Measurements from ENCODE around the gene IL17B.

Gene IL17B

DNA sequence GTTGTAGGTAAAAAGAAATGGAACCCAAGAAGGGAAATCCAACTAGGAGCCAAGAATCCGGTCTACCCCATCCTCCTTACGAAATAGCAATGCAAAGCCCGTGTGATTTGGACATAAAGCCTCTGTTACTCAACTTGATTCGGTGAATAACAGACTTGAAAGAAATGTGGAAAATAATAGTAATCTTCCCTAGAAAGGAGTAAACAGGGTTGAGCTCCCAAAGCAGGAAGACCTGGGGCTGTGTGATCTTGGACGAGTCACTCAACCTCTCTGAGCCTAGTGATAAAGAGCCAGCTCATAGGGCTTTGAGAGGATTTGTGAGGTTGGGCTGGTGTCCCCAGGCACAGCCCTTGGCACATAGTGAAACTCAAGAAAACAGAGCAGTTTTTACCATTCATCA lies 42.7 kb upstream of the IL17B start:
- TF ChIP-seq, protein P1, sequence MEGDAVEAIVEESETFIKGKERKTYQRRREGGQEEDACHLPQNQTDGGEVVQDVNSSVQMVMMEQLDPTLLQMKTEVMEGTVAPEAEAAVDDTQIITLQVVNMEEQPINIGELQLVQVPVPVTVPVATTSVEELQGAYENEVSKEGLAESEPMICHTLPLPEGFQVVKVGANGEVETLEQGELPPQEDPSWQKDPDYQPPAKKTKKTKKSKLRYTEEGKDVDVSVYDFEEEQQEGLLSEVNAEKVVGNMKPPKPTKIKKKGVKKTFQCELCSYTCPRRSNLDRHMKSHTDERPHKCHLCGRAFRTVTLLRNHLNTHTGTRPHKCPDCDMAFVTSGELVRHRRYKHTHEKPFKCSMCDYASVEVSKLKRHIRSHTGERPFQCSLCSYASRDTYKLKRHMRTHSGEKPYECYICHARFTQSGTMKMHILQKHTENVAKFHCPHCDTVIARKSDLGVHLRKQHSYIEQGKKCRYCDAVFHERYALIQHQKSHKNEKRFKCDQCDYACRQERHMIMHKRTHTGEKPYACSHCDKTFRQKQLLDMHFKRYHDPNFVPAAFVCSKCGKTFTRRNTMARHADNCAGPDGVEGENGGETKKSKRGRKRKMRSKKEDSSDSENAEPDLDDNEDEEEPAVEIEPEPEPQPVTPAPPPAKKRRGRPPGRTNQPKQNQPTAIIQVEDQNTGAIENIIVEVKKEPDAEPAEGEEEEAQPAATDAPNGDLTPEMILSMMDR (IDR thresholded peaks at IDR 0.05; ENCODE audit: low read depth, low read length, poor library complexity, severe bottlenecking) = no peak
- TF ChIP-seq EZH2phosphoT487 (IDR thresholded peaks at IDR 0.05; ENCODE audit: borderline replicate concordance, low read length) = no peak
- Histone ChIP-seq H3F3A (ENCODE audit: control insufficient read depth, insufficient read depth) (no peaks in the 10 kb centered on the region), H3K4me1 (ENCODE audit: control insufficient read depth, low read length) (peaks cover 26% of the 10 kb centered on the region), H3K36me3 (ENCODE audit: control insufficient read depth, low read length) (no peaks in the 10 kb centered on the region), H3K79me2 (ENCODE audit: control insufficient read depth, low read length) (no peaks in the 10 kb centered on the region), H3K27ac (ENCODE audit: low read depth, low read length) (no peak overlapping the region), H3K27me3 (ENCODE audit: control insufficient read depth, low read length) (peaks cover 11% of the 10 kb centered on the region; the same call in 1 of the 2 replicates), H4K20me1 (ENCODE audit: control insufficient read depth, insufficient read depth, low read depth, low read length) (no peaks in the 10 kb centered on the region), H3K4me3 (ENCODE audit: low read length) (no peak overlapping the region), H3K4me2 (ENCODE audit: low read length) (no peak overlapping the region), H3K9me3 (ENCODE audit: control insufficient read depth, insufficient read depth, low read length) (no peaks in the 10 kb centered on the region), H3K9me2 (replicated peaks; ENCODE audit: control insufficient read depth, low read length) (no peaks in the 10 kb centered on the region)

DNA sequence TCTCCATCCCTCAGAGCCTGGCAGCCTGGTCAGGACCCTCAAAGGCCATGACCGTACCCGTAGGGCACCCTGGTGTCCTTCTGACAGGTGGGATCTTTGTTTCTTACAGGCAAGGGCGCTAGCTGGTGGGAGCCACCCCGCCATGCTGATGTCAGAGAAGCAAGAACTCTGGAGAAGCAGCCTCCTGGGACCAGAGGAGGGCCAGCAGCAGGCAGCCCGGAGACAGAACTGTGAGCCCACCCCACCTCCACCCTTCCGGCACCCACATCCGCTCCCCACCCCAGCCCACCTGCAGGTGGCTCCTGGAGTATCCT lies 42.2 kb upstream of the IL17B start:
- H3K27ac ChIP-seq (ENCODE audit: low read depth, low read length) = no peak overlapping the region
- peaks cover 26% of the 10 kb centered on the region for H3K4me1 ChIP-seq (ENCODE audit: control insufficient read depth, low read length)
- no peaks in the 10 kb centered on the region for H3F3A ChIP-seq (ENCODE audit: control insufficient read depth, insufficient read depth)
- H3K4me3 ChIP-seq (ENCODE audit: low read length) = no peak overlapping the region
- H3K27me3 ChIP-seq (ENCODE audit: control insufficient read depth, low read length) = peaks cover 11% of the 10 kb centered on the region; the same call in 1 of the 2 replicates
- TF ChIP-seq, protein P1 (IDR thresholded peaks at IDR 0.05; ENCODE audit: low read depth, low read length, poor library complexity, severe bottlenecking) = no peak
- no peak for TF ChIP-seq EZH2phosphoT487 (IDR thresholded peaks at IDR 0.05; ENCODE audit: borderline replicate concordance, low read length)
- no peaks in the 10 kb centered on the region for H4K20me1 ChIP-seq (ENCODE audit: control insufficient read depth, insufficient read depth, low read depth, low read length)
- no peaks in the 10 kb centered on the region for H3K79me2 ChIP-seq (ENCODE audit: control insufficient read depth, low read length)
- H3K9me2 ChIP-seq (replicated peaks; ENCODE audit: control insufficient read depth, low read length) = no peaks in the 10 kb centered on the region
- no peak overlapping the region for H3K4me2 ChIP-seq (ENCODE audit: low read length)
- no peaks in the 10 kb centered on the region for H3K36me3 ChIP-seq (ENCODE audit: control insufficient read depth, low read length)
- no peaks in the 10 kb centered on the region for H3K9me3 ChIP-seq (ENCODE audit: control insufficient read depth, insufficient read depth, low read length)

DNA sequence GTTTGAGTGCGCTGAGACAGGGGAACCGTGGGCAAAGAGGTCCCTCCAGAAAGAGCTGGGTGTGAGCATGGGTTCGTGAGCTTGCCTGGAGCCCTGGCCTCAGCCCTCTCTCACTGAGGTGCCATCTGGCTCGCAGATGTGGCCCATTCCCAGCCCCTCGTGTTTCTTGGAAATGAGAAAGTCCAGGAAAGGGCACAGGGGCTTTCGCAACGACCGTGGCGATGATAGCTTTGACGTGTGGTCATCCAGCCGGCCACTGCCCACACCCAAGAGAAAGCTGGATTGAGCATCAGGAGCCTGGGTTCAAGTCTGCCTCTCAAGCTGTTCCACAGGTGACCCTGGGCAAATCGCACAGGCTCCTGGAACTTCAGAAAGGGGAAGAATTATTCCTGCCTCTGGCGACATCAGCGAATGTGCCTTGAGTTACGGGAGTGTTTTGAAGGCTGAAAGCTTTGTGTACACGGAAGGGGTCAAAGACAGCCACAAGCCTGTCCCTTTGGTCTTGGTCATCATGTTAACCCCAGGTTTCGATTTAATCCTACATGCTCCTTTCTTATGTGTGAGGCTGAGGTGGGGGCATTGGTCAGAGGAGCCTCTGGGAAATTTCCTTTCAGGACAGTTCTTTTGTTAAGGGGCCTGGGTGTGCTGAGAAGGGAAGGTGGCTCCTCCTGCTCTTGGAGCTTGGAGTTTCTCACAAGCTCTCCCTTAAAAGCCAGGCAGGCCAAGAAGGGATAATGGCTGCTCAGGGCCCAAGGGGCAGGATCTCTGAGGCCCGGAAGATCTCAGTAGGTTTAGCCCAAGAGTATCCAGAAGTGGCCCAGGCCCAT lies 41.7 kb upstream of the IL17B start:
- no peak for TF ChIP-seq EZH2phosphoT487 (IDR thresholded peaks at IDR 0.05; ENCODE audit: borderline replicate concordance, low read length)
- TF ChIP-seq, protein P1 (IDR thresholded peaks at IDR 0.05; ENCODE audit: low read depth, low read length, poor library complexity, severe bottlenecking) = no peak
- no peaks in the 10 kb centered on the region for H3K9me3 ChIP-seq (ENCODE audit: control insufficient read depth, insufficient read depth, low read length)
- peaks cover 26% of the 10 kb centered on the region for H3K4me1 ChIP-seq (ENCODE audit: control insufficient read depth, low read length)
- H3F3A ChIP-seq (ENCODE audit: control insufficient read depth, insufficient read depth) = no peaks in the 10 kb centered on the region
- H3K4me2 ChIP-seq (ENCODE audit: low read length) = no peak overlapping the region
- H4K20me1 ChIP-seq (ENCODE audit: control insufficient read depth, insufficient read depth, low read depth, low read length) = no peaks in the 10 kb centered on the region
- H3K79me2 ChIP-seq (ENCODE audit: control insufficient read depth, low read length) = no peaks in the 10 kb centered on the region
- no peaks in the 10 kb centered on the region for H3K9me2 ChIP-seq (replicated peaks; ENCODE audit: control insufficient read depth, low read length)
- no peaks in the 10 kb centered on the region for H3K36me3 ChIP-seq (ENCODE audit: control insufficient read depth, low read length)
- no peak overlapping the region for H3K27ac ChIP-seq (ENCODE audit: low read depth, low read length)
- peaks cover 11% of the 10 kb centered on the region; the same call in 1 of the 2 replicates for H3K27me3 ChIP-seq (ENCODE audit: control insufficient read depth, low read length)
- no peak overlapping the region for H3K4me3 ChIP-seq (ENCODE audit: low read length)

Data from DOHH2 (cell line).